Gastroesophageal sphincter (tissue), 3 donors: Measurements from ENCODE around the gene RPUSD3.

ENCODE experiments used
- EP300 ChIP-seq: sonication (generic); formaldehyde crosslinking; IDR thresholded peaks from one replicate; pipeline ENCODE4 v1.6.1; 2017; ENCODE audit warnings: antibody characterized with exemption, mild to moderate bottlenecking
- POLR2AphosphoS5 ChIP-seq: sonication (generic); formaldehyde crosslinking; IDR thresholded peaks from one replicate; pipeline ENCODE4 v1.6.1; 2017; ENCODE audit warnings: antibody characterized with exemption
- TF ChIP-seq, protein P1 (sequence below), 4 experiments: fragments of 200-600 bp in 2 of 4; fragments of 450-650 bp in 2 of 4; sonication (generic) in 1 of 4; IDR thresholded peaks; one replicate each; pipeline ENCODE4 v1.5.1; 2017 to 2019; ENCODE audit warnings: antibody characterized with exemption in 4 of 4, mild to moderate bottlenecking in 2 of 4, moderate library complexity in 2 of 4

DNA sequence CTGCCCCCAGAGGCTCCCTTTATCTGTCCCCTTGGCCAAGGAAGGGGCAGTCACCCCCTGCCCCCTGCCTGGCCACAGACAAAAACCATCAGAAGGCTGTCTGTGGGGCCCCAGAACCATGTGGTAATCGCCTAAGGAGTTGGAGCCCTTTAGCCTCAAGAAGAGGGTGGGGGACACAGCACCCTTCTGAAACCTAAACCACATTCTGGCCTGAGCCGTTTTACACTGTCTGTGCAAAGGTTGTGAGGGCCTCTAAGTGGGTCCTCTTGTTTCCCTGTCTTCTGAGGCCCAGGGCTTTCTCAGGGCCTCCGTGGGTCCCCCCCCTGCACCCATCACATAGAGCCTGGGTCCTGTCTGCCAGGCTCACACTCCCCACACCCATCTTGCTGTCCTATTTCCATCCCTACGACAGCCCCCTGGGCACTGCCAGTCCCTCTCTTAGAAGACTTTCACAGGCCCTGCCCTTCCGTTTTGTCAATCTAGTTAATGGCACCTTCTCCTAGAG, 17.9 kb upstream of the RPUSD3 start:
- TF ChIP-seq EP300: no peak
- TF ChIP-seq, protein P1, sequence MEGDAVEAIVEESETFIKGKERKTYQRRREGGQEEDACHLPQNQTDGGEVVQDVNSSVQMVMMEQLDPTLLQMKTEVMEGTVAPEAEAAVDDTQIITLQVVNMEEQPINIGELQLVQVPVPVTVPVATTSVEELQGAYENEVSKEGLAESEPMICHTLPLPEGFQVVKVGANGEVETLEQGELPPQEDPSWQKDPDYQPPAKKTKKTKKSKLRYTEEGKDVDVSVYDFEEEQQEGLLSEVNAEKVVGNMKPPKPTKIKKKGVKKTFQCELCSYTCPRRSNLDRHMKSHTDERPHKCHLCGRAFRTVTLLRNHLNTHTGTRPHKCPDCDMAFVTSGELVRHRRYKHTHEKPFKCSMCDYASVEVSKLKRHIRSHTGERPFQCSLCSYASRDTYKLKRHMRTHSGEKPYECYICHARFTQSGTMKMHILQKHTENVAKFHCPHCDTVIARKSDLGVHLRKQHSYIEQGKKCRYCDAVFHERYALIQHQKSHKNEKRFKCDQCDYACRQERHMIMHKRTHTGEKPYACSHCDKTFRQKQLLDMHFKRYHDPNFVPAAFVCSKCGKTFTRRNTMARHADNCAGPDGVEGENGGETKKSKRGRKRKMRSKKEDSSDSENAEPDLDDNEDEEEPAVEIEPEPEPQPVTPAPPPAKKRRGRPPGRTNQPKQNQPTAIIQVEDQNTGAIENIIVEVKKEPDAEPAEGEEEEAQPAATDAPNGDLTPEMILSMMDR (IDR thresholded peaks at IDR 0.05): no peak
- no peak for TF ChIP-seq POLR2AphosphoS5
